ENCODE data around the gene SENP5.

DNA sequence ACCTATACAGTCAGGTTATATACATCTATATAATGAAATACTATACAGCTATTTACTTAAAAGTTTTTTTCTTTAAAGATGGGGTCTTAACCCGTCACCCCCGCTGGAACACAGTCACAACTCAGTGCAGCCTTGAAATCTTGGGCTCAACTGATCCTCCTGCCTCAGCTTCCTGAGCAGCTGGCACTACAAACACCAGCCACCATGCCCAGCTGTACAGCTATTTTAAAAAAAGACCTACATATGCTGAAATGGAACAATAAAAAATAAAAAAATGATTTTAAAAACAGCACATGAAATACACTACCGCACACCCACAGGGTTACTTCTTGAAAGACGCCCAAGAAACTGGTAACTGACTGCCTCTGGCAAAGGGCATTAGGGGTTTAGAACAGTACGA, 70.9 kb downstream of the SENP5 start:
- TF ChIP-seq, protein P1, sequence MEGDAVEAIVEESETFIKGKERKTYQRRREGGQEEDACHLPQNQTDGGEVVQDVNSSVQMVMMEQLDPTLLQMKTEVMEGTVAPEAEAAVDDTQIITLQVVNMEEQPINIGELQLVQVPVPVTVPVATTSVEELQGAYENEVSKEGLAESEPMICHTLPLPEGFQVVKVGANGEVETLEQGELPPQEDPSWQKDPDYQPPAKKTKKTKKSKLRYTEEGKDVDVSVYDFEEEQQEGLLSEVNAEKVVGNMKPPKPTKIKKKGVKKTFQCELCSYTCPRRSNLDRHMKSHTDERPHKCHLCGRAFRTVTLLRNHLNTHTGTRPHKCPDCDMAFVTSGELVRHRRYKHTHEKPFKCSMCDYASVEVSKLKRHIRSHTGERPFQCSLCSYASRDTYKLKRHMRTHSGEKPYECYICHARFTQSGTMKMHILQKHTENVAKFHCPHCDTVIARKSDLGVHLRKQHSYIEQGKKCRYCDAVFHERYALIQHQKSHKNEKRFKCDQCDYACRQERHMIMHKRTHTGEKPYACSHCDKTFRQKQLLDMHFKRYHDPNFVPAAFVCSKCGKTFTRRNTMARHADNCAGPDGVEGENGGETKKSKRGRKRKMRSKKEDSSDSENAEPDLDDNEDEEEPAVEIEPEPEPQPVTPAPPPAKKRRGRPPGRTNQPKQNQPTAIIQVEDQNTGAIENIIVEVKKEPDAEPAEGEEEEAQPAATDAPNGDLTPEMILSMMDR (IDR thresholded peaks at IDR 0.05): no peak
- no peak for TF ChIP-seq POLR2A (IDR thresholded peaks at IDR 0.05)
